ENCODE data around the gene DNAH7. TPM values are rescaled to one million over a fixed set of nuclear protein-coding genes. Genes with fewer than 3 reads are reported as not detected.

The DNAH7 gene
- total and polyA plus RNA-seq, 2 donors (not counting 3 experiments of a cell fraction or from before 2014, with no cell fraction given) = 0.15 to 0.24 TPM

GRCh38 chr2:195834836-195835235 lies 233.8 kb downstream of the DNAH7 start:
- H3K4me3 ChIP-seq (replicated peaks in 1 of 3; ENCODE audit: insufficient read depth in 1 of 3, low read depth in 1 of 3, low read length in 3 of 3) = no peak overlapping the region
- FAIRE-seq (no peak), DNase-seq (ENCODE audit: low read depth, low spot score) (no peak)
- no peak overlapping the region for H3K4me2 ChIP-seq (ENCODE audit: insufficient read depth, low read length)
- H2AFZ ChIP-seq (ENCODE audit: low read depth, low read length) = no peak overlapping the region
- POLR2A ChIA-PET = no interaction called here
- H3K4me1 ChIP-seq (ENCODE audit: control insufficient read depth, extremely low read depth, insufficient read depth, low read length) = no peaks in the 10 kb centered on the region
- no peak overlapping the region for H3K27ac ChIP-seq (ENCODE audit: insufficient read depth, low read depth, low read length)
- intact Hi-C loops (cut with micrococcal nuclease) (no loop called here), dilution Hi-C loops (cut with MboI; ENCODE audit: extremely low pct_ligation_motif_present, low sequenced_read_pairs) (no loop called here)
- TF ChIP-seq MYC (IDR thresholded peaks at IDR 0.05; ENCODE audit: low read depth, low read length) (no peak), EZH2 (IDR thresholded peaks at IDR 0.05; ENCODE audit: borderline replicate concordance, low read depth, low read length, severe bottlenecking) (no peak), GATA2 (IDR thresholded peaks at IDR 0.05; ENCODE audit: insufficient read depth, insufficient read length, low read depth, low read length) (no peak), JUN (IDR thresholded peaks at IDR 0.05; ENCODE audit: borderline replicate concordance, insufficient read depth, insufficient read length, low read depth) (no peak), FOS (IDR thresholded peaks at IDR 0.05; ENCODE audit: borderline replicate concordance, insufficient read depth, low read length) (no peak), CTCF (IDR thresholded peaks at IDR 0.05; ENCODE audit: extremely low read depth in 1 of 2, insufficient read depth in 1 of 2, low read depth in 1 of 2, low read length in 2 of 2) (no peak), POLR2AphosphoS5 (IDR thresholded peaks at IDR 0.05; ENCODE audit: insufficient read depth, low read depth, low read length) (no peak), POLR2A (IDR thresholded peaks at IDR 0.05; ENCODE audit: low read depth, low read length) (no peak)
- TF ChIP-seq, protein P1, sequence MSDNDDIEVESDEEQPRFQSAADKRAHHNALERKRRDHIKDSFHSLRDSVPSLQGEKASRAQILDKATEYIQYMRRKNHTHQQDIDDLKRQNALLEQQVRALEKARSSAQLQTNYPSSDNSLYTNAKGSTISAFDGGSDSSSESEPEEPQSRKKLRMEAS (IDR thresholded peaks at IDR 0.05; ENCODE audit: insufficient read depth, insufficient read length) = no peak
- H3K9ac ChIP-seq (replicated peaks; ENCODE audit: extremely low read depth, insufficient read depth, low read length) = no peak overlapping the region
- H4K20me1 ChIP-seq (replicated peaks; ENCODE audit: control insufficient read depth, extremely low read depth, insufficient read depth, low read length) = no peaks in the 10 kb centered on the region
- no peaks in the 10 kb centered on the region for H3K79me2 ChIP-seq (ENCODE audit: control insufficient read depth, insufficient read depth, low read length)
- H3K27me3 ChIP-seq (ENCODE audit: control insufficient read depth in 2 of 2, insufficient read depth in 2 of 2, low read length in 2 of 2) = peaks cover 0 to 2% of the 10 kb centered on the region in 2 experiments
- no peaks in the 10 kb centered on the region for H3K36me3 ChIP-seq (ENCODE audit: control insufficient read depth in 2 of 2, extremely low read depth in 1 of 2, insufficient read depth in 2 of 2, low read length in 2 of 2)
- H3K9me1 ChIP-seq (replicated peaks; ENCODE audit: control insufficient read depth, extremely low read depth, insufficient read depth, low read length) = no peaks in the 10 kb centered on the region
- BruUV-seq (replicated peaks) = no TSS peak
- no peaks in the 10 kb centered on the region for H3K9me3 ChIP-seq (replicated peaks; ENCODE audit: control insufficient read depth, insufficient read depth, low read length)
- CTCF ChIA-PET = no interaction called here
